ENCODE measurements around the gene SHC3. TPM values are rescaled to one million over a fixed set of nuclear protein-coding genes. Genes with fewer than 3 reads are reported as not detected.

The SHC3 gene
- total RNA-seq, 1 experiment from 2014 or later: 1.8 TPM

DNA sequence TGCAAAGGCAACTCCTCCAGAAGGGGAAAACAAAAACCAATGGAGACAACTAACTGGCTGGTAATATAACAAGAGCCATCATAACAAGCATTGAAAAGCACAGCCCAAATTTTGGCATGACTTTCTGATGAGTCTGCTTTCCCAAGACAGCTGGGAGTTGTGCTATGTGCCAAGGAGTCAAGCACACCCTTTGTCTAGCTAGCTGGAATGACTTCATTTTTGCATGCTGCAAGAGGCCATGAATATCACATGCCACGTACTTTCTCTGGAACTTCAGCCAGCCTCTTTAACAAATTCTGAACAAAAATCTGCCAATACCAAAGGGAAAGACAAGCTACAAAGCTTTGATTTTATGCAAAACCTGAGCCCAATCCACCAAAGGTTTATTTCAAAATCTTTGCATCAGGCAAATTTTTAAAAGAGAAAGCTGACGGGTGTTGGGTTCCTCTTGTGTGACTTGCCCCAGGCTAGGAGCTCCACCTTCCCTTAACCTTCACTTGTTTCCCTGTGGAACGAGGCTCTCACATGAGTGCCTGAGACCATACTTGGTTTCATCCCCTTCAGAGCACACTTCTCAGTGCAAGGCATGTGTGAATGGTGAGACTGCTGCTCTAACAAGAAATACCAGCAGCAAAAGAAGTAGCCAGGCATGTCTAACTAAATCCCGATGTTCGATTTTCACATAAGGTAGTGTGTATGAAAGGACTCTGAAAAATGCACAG is 140.1 kb downstream of the SHC3 start:
- no peak overlapping the region for H3K4me2 ChIP-seq (ENCODE audit: insufficient read depth, insufficient read length, low read length)
- H3K9ac ChIP-seq (ENCODE audit: extremely low read depth, insufficient read length, low read length): no peak overlapping the region

More for the DNA sequence above, 140.1 kb downstream of the SHC3 start:
- H4K8ac ChIP-seq (replicated peaks; ENCODE audit: insufficient read length, low read depth, low read length): no peak overlapping the region
- H3K4me1 Mint-ChIP-seq: no peaks in the 10 kb centered on the region
- no peaks in the 10 kb centered on the region for H3K79me1 ChIP-seq (ENCODE audit: insufficient read depth, low read depth, low read length, poor library complexity, severe bottlenecking)
- TF ChIP-seq, protein P1, sequence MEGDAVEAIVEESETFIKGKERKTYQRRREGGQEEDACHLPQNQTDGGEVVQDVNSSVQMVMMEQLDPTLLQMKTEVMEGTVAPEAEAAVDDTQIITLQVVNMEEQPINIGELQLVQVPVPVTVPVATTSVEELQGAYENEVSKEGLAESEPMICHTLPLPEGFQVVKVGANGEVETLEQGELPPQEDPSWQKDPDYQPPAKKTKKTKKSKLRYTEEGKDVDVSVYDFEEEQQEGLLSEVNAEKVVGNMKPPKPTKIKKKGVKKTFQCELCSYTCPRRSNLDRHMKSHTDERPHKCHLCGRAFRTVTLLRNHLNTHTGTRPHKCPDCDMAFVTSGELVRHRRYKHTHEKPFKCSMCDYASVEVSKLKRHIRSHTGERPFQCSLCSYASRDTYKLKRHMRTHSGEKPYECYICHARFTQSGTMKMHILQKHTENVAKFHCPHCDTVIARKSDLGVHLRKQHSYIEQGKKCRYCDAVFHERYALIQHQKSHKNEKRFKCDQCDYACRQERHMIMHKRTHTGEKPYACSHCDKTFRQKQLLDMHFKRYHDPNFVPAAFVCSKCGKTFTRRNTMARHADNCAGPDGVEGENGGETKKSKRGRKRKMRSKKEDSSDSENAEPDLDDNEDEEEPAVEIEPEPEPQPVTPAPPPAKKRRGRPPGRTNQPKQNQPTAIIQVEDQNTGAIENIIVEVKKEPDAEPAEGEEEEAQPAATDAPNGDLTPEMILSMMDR (conservative IDR thresholded peaks at IDR 0.05): no peak
- DNase-seq: no peak
- no peak overlapping the region for H2BK20ac ChIP-seq (ENCODE audit: low read depth, low read length, poor library complexity, severe bottlenecking)
- H3K27me3 ChIP-seq (ENCODE audit: insufficient read depth, low read length): no peaks in the 10 kb centered on the region
- no peak overlapping the region for H3K27ac Mint-ChIP-seq
- no peak overlapping the region for H3K4me3 Mint-ChIP-seq
- H3K9me3 Mint-ChIP-seq: no peaks in the 10 kb centered on the region
- no peak overlapping the region for H3K4ac ChIP-seq (ENCODE audit: low read depth, low read length)
- no peaks in the 10 kb centered on the region for H3K9me3 ChIP-seq (ENCODE audit: control insufficient read depth, low read depth, low read length)
- H4K91ac ChIP-seq (ENCODE audit: insufficient read length, low read depth, low read length): no peak overlapping the region
- no peaks in the 10 kb centered on the region for H3K23me2 ChIP-seq (ENCODE audit: insufficient read length, low read depth, low read length, poor library complexity, severe bottlenecking)
- H3K27me3 Mint-ChIP-seq (ENCODE audit: low read depth): no peaks in the 10 kb centered on the region; the same call in 1 of the 2 replicates
- H2AK5ac ChIP-seq (ENCODE audit: insufficient read length, low read length): no peak overlapping the region
- no peak overlapping the region for H2AFZ ChIP-seq (ENCODE audit: low read length)
- no peak overlapping the region for H3K56ac ChIP-seq (ENCODE audit: insufficient read length, low read depth, low read length)
- no peak overlapping the region for H2BK15ac ChIP-seq (ENCODE audit: low read depth, low read length)
- no peak overlapping the region for H2BK5ac ChIP-seq (ENCODE audit: insufficient read length, low read length)
- H3K36me3 Mint-ChIP-seq (ENCODE audit: insufficient read depth in 1 of 3, low read depth in 3 of 3): no peaks in the 10 kb centered on the region
- no CpG with 5 or more reads among the region's 5 CpGs for WGBS (ENCODE audit: extremely low coverage, insufficient read length, low lambda C conversion rate)
- H3K27ac ChIP-seq (ENCODE audit: insufficient read length, low read depth, low read length): no peak overlapping the region
- H2BK12ac ChIP-seq (ENCODE audit: insufficient read length, low read depth, low read length): no peak overlapping the region
- no peaks in the 10 kb centered on the region for H4K20me1 ChIP-seq (ENCODE audit: control insufficient read depth, insufficient read depth, insufficient read length)
- no peak overlapping the region for H4K5ac ChIP-seq (ENCODE audit: insufficient read length, low read depth, low read length)
- H3K79me2 ChIP-seq (ENCODE audit: insufficient read depth, low read length): no peaks in the 10 kb centered on the region
- H3T11ph ChIP-seq (ENCODE audit: low read length): no peak overlapping the region
- no peaks in the 10 kb centered on the region for H3K4me1 ChIP-seq (ENCODE audit: insufficient read depth, low read length)
- H3K23ac ChIP-seq (ENCODE audit: insufficient read length, low read depth, low read length): no peak overlapping the region
- no peak overlapping the region for H3K14ac ChIP-seq (ENCODE audit: insufficient read depth, low read length)
- H3K18ac ChIP-seq (ENCODE audit: insufficient read length, low read depth, low read length): no peak overlapping the region
- H2BK120ac ChIP-seq (ENCODE audit: low read depth, low read length, poor library complexity, severe bottlenecking): no peak overlapping the region

All from H9 (cell line).